Measurements from ENCODE around the gene CSNK2A1. TPM values are rescaled to one million over a fixed set of nuclear protein-coding genes. Genes with fewer than 3 reads are reported as not detected.

The CSNK2A1 gene
- polyA plus RNA-seq, 12 donors: 108 to 723 (median 125) TPM

DNA sequence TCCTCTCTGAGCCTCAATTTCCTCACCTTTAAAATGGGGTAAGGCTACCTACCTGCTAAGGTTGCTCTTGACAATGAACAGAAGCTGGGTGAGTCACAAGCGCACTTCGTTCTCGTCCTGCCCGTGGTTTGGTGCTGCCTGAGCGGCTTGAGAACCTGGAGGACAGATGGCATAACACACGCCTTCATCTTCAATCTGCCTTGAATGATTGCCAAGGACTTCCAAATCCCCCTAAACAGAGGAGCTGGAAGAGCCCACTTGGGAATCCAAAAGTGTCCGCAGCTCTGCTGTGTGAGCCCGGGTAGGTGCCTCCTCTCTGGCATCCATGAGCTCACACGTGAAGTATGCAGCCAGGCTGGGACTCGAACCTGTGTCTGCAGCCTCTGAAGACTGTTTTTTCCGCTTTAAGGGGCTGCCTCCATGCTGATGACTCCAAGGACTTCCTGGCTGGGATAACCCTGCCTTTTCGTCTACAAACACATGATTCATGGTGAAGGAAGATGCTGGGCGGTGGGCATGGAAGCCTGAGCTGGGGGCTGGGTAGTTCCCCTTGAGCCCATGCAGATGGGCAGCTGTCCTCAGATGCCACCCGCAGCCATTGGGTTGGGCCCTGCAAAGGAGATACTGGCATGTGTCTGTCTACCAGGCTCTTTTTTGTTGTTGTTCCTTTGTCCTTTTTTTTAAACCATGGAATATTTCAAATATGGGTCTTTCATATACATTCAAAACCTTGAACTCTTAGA lies 25.3 kb upstream of the CSNK2A1 start:
- DNase-seq: no peak

DNA sequence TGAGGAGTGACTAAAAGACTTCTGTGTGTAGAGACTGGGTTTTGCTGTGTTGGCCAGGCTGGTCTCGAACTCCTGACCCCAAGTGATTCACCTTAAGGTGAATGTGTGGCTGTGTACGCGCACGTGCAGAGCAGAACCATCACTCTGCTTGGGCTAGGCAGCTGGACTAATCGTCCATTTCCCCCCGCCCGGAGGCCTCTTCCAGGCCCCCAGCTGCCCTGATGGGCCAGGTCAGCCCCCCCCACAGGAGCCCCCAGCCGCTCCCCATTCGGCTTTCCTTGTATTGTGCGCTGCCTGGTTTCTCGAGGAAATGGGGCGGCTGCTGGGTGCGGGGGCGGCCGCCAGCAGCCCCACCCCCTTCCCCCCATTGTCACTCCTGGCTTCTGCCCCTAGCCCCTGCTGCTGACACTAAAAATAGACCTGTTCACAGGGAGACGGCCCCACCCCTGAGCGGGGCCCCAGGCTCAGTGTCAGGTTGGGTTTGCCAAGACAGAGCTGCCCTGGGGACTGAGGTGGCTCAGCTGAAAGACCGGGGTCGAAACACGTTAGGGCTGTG lies 24.6 kb upstream of the CSNK2A1 start:
- DNase-seq: no peak

DNA sequence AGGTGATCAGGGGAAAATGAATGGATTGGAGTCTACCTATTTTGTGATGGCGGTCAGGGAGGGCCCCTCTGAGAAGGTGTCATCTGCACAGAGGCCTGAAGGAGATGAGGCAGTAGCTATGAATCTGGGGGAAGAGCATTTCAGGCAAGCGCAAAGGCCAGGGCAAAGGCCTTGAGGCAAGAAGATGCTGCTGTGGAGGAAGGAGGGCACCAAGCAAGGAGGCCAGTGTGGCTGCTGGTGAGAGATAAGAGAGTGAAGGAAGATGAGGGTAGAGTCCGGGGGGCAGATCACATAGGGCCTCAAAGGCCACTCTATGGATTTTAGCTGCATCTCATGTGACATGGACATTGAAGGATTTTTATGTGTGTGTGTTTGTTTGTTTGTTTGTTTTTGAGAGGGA lies 20.6 kb upstream of the CSNK2A1 start:
- DNase-seq: no peak

DNA sequence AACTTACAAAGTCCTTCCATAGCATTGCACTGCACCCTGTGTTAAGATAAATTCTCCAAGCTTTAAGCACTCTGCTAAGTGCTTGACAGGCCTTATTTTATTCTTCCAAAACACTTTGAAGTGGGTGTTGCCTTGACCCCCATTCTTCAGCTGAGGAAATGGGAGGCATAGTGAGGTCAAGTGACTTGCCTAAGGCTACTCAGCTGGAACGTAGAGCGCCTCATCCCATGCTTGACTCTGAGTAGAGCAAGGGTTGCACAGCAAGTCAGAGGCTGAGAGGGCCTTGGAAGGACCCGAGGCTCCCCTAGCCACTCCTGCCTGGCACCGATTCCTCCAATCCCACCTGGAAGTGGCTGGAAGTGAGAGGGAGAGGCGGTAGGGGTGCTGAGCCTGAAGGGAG lies 19.6 kb upstream of the CSNK2A1 start:
- DNase-seq: no peak

DNA sequence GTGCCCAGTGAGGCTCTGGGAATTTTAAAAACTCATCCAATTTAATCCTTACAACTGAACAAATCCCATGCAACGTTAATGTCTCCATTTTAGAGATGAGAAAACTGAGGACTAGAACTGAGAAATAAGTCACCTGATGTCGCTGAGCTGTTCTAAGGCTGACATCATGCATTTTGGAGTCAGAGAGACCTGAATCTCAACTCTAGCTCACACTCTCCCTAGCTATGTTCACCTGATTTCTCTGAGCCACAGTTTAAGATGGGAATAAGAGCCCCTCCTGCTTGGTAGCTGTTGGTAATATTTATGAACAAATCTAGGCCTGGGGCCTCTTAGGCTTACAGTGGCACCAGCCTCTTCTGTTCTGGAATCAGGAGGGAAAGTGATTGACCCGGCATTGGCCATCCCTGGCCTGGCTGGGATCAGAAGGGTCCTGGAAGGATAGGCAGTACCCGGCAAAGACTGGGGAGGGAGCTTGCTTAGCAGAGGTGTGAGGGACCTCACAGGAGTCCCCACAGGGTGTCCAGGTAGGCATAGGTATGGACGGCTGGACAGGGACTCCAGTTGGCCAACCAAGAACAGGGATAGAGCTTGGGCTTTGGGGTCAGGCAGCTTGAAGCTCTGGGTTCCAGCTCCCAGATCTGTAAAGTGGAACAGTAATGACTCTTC lies 18.8 kb upstream of the CSNK2A1 start:
- no peak for DNase-seq

DNA sequence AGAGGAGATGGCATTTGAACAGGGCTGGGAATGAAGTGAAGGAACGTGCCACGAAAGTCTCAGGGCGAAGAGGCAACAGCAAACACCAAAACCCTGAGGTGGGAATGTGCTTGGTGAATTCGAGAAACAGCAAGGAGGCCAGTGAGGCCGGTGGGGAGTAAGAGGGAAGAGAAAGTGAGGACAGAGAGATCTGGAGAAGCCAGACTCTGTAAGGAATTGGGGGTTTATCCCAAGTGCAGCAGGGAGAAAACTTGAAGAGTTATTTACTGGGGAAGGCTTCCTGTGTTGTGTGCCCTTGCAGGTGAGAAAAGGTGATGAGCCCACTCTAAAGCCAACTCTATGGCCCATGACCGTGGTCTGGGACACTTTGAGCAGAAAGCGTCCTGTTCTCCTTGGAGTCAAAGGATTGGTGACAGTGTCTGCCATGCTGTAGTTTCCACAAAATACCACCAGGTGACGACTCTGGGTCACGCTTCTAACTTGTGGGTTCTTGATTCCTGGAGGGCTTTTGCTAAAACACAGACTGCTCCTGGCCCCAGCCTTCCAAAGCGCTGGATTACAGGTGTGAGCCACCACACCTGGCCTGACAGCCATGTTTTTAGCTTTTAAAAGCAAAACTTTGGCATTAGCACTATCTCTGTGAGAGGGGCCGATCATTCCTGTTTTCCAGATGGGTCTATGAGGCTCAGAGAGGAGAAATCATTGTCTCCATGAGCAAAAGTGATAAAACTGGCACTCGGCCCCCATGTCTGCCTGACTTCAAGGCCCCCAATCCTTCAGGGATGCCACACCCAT lies 18.0 kb upstream of the CSNK2A1 start:
- DNase-seq: peak; percentile 80

DNA sequence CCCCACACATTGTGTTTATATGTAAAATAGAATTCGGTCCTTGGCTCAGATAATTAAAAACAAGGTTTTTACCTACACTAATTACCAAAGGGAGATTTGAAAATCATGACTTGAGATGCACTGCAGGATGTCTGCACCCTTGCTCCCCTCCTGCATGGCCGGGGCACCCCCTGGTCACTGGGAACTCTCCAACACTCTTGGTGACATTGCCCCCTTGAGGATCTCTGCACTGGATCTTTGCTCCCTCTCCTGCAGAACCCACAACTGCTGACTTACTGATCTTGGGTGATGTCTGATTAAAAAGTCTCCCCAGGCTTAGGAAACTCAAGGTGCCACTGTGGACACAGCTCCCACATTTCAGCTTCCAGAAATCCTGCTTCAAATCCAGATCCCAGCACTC lies 17.1 kb upstream of the CSNK2A1 start:
- no peak for DNase-seq

DNA sequence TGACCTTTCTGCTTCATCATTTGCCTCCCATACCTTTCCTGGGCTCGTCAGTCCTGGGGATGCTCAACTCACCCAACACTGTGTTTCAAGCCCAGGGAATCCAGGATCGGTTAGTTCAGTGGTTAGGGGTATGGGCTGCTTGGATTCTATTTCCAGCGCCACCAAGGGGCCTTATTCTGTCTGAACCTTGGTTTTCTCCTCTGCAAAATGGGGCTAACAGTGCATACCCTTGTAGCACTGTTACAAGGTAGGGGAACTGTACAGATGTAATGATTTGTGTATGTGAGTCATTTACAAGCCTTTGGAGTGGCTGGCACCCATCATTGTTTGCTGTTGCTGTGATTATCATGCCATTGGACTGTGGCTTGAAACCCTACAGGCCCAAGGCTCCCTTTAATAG lies 14.5 kb upstream of the CSNK2A1 start:
- DNase-seq: no peak

DNA sequence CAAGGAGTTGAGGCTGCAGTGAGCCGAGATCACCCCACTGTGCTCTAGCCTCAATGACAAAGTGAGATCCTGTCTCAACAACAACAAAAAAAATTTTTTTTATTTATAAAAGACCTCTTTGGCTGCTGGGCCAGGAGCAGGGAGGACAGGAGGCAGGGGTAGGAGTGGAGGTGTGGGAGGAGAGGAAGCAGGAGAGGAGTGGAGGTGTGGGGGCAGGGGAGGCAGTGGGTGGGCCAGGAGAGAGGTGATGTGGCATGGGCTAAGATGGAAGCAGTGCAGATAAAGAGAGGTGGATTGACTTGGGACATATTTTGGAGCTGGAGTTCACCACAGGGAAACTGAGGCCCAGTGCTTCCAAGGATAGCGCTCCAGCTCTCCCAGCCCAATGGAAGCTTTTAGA lies 13.4 kb upstream of the CSNK2A1 start:
- DNase-seq: no peak

DNA sequence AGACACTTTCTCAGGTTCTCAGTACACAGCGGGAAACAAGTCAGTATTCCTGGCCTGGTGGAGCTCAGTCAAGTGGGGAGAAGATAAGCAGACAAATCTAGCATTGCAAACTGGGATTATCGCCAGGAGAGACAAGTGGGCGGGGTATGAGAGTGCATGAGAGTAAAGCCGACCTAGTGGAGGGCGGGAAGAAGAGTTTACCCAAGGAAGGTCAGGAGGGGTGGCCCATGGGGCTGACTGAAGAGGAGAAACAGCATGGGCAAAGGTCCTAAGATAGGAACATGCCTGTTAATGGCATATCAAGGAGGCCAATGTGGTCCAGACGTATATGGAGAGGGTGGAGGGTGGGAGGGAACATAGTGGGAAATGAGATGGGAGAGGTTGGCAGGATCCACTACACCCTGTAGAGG lies 12.4 kb upstream of the CSNK2A1 start:
- DNase-seq: no peak

DNA sequence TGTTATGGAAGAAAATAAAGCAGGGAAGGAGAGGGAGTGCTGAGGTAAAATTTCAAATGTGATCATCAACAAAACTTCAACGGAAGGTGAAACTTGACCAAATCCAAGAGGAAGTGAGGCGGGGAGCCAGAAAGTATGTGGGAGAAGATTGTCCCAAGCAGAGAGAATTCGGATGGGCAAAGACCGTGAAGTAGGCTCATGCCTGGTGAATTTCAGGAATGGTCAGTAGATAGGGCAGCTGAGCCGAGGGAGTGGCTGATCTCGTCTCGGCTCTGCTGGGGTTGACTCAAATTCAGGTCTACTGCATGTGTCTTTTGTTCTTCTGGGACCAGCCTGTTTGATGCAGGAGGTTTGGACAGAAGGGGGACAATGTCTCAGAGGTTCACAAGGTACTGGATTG lies 7.0 kb upstream of the CSNK2A1 start:
- DNase-seq: no peak

DNA sequence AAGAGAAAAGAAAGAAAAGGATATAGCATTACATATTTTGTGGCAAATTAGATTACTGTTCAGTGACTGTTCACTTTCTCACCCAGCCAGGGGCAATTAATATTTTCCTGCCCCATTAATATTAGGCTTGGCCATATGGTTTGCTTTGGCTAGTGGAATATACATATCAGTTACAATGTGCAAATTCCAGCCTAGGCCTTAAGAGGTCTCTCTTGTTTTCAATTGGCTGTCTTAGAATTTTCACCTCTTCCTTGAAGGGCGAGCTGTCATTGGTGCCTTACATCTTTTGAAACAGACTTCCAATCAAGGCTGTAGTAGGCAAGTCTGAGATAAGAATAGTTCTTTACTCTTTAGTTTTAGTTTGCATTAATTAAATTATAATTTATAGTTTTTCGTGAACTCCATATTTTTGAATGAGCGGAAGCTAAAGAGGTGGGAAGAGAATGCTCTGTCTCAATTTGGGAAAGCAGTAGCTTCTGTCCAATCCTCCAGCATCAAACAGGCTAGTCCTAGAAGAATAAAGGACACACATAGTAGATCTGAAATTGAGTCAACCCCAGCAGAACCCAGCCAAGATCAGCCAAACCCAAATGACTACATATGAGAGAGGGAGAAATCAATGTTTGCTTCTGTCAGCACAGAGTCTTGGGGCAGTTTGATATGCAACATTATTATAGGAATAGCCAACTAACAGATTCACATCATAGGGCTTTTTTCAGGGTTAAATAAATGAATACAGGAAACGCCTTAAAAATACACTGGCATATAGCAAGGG lies 6.3 kb upstream of the CSNK2A1 start:
- no peak for DNase-seq

DNA sequence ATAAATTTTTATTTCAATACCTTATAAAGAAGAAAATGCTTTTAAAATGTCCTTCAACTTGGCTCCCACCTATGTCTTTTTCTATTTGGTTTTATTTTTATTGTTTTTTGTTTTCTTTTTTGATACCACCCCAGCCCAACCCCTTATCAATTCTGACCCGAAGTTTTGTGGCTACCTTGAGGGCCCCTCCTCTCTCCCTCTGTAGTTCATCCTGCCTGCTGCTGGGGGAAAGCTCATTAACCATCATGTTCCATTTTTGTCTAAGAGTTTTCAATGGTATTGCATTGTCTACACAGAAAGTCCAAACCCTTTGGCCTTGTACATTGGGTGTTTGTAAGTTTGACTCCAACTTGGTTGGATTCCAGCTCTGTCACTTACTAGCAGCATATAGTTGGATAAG lies 5.3 kb upstream of the CSNK2A1 start:
- no peak for DNase-seq

DNA sequence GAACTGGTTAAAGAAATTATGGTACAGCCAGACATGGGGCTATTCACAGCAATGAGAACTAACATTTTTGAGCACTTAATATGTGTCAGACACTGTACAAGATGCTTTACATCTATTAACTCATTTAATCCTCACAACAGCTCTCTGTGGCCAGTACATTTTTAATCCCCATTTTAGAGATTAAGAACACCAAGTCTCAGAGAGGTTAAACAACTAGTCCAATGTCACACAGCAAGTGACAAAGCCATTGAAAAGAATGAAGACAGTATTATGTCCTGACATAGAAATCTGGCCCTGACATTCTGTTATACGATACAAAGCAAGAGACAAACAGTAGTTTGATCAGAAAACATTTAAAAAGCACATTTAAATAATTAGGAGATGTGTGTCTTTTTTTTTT lies 3.8 kb upstream of the CSNK2A1 start:
- DNase-seq: no peak

DNA sequence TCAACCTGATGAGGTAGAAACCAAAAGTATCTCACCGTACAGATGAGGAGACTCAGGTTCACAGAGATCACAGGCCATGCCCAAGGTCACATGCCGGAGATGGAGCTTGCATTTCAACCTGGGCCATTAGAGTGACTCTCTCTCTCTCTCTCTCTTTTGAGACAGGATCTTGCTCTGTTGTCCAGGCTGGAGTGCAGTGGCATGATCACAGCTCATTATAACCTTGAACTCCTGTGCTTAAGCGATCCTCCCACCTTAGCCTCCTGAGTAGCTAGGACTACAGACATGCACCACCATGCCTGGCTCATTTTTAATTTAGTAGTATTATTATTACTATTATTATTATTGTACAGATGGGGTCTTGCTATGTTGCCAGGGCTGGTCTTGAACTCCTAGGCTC lies 2.8 kb upstream of the CSNK2A1 start:
- DNase-seq: no peak

DNA sequence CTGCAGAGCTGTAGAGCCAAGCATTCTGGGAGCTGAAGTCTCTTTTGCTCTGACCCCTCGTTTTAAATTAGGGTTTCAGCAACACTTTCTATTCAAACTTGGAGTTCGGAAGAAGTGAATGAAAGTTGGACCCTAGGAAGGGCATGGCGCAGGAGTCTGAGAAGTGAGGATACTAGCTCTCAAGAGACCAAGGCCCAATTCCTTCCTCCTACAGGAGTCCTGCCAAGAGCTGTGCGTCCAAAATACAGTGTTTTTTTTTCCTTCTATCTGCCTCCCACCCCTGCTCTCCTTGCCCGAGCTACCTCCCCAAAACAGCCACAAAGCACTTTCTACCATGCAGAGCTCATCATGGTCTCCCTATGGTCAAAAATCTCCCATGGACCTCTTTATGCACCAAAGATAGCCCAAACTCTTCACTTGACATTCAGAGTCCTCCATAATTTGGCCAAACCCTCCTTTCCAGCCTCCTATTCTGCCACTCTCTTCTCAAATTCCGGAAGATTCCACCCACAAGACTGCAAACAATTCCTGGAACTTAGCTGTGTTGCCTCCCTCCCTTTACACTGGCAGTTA lies 649 bp upstream of the CSNK2A1 start:
- DNase-seq: no peak

DNA sequence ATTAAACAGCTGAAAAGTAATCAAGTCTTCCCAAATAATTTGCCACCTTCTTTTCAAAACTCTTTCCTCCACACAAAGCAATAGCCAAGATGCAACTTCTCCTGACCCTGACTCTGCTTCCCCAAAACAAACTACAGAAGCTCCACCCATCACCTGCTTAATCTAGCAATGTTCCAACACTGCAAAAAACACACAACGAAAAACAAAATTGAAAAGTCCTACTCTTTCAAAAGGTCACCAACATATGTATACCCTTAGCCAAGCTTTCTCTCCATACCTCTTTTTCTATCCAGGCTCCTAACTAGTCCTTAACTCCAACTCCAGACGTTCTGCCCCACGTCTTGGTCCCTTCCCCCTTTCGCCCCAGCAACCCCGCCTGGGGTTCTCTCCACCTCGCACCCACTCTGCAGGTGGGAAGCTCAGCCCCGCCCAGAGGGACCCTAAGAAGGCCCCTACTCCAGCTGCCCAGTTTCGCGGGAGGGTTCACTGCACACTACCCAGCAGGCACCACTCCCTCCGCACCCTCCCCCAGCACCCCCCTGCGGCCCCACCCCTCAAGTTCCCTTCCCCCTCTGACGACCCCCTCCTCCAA lies 717 bp downstream of the CSNK2A1 start:
- no peak for DNase-seq

DNA sequence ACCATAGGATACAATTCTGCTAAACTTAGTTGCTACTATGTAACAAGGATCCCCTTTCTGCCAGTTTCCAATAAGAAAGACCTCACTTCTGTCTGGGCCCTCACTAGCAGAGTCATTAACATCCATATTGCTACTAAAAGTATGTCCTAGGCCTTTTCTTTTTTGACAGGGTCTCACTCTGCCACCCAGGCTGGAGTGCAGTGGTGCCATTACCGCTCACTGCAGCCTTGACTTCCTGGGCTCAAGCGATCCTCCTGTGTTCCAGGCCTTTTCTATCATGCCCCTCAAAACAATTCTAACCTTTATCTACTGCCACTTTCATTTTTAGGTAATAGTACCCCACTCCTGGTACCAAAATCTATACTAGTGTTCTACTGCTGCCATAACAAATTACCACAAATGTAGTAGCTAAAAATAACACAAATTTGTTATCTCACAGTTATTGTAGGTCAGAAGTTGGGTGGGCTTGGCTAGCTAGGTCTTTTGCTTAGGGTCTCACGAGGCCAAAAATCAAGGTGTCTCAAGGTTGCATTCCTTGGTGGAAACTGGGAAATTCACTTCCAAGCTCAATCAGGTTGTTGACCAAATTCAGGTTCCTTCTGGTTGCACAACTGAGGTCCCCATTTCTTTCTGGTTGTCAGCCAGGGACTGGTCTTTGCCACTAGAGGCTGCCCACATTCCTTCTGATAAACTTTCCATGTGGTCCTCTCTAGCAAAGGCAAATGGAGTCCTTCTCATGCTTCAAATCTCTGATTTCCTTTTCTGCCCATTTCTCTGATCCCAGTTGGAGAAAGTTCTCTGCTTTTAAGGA lies 3.0 kb downstream of the CSNK2A1 start:
- DNase-seq: no peak

DNA sequence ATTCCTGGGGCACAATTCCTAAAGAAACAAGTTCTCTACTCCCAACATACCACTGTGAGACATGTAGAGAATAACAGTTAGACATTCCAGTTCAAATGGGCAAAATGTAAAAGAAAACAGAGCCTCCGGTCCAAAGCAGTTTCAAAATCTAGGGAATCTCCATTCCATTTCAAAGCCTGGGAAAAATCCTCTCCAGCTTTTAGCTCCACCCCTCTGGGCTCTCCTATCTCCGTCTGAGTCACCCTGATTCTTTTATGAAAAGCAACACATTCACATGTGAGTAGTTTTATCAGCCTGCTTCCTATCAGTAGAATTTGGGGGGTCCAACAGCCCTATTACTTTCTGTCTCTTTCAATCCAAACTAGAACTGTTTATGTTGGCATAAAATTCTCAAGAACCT lies 3.7 kb downstream of the CSNK2A1 start:
- DNase-seq: no peak

DNA sequence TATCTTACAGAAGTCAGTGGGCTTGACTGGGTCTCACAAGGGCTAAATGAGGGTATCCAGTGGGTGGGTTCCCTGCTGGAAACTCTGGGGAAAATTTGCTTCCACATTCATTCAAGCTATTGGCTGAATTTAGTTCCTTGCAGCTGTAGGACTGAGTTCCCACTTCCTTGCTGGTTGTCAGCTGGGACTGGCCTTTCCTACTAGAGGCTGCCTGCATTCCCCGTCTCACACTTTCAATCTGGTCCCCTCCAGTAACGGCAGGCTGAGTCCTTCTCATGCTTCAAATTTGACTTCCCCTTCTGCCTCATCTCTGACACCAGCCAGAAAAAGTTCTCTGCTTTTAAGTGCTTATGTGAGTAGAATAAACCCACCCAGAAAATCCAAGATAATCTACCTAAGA lies 4.4 kb downstream of the CSNK2A1 start:
- no peak for DNase-seq

Measured in muscle of arm (tissue), 12 donors.